ENCODE measurements around the gene ASTN2.

Gene ASTN2

DNA sequence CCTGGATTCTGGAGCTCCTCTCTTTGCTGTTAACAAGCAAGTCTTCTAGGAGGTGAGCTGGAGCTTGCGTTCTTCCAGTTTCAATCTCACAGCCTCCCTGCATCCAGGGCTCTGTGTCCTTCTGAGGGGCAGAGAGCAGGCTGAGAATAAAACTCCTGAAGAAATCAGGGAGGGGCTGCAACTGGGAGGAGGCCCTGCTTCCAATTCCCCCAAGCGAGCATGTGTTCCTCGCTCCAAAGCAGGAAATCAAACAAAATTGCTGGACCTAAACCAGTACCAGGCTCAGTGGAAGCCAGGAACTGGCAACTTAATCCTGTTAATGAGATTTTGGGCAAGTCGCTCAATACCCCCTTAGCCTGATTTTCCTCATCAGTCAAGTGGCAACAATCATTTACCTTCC is 181.8 kb downstream of the ASTN2 start:
- Histone ChIP-seq H3K27me3 (ENCODE audit: insufficient read depth, low read length) (no peaks in the 10 kb centered on the region), H3K4me3 (ENCODE audit: low read length) (no peak overlapping the region), H3K36me3 (ENCODE audit: insufficient read depth, low read length) (no peaks in the 10 kb centered on the region), H3K4me1 (ENCODE audit: insufficient read depth, low read length) (no peaks in the 10 kb centered on the region), H3K9me3 (ENCODE audit: low read length) (no peaks in the 10 kb centered on the region), H2AFZ (ENCODE audit: low read depth, low read length) (no peak overlapping the region)

- no peaks in the 10 kb centered on the region for H3K27me3 ChIP-seq (ENCODE audit: insufficient read depth, low read length)
- no peak overlapping the region for H2AFZ ChIP-seq (ENCODE audit: low read depth, low read length)
- no peaks in the 10 kb centered on the region for H3K36me3 ChIP-seq (ENCODE audit: insufficient read depth, low read length)
- H3K4me3 ChIP-seq (ENCODE audit: low read length) = no peak overlapping the region
- H3K4me1 ChIP-seq (ENCODE audit: insufficient read depth, low read length) = no peaks in the 10 kb centered on the region
- H3K9me3 ChIP-seq (ENCODE audit: low read length) = no peaks in the 10 kb centered on the region
These were observed 182.6 kb downstream of the ASTN2 start for GRCh38 chr9:117232281-117232680.

- Histone ChIP-seq H3K4me1 (ENCODE audit: insufficient read depth, low read length) (no peaks in the 10 kb centered on the region), H3K36me3 (ENCODE audit: insufficient read depth, low read length) (no peaks in the 10 kb centered on the region), H3K27me3 (ENCODE audit: insufficient read depth, low read length) (no peaks in the 10 kb centered on the region)
These were observed 183.8 kb downstream of the ASTN2 start for GRCh38 chr9:117231012-117231411.

DNA sequence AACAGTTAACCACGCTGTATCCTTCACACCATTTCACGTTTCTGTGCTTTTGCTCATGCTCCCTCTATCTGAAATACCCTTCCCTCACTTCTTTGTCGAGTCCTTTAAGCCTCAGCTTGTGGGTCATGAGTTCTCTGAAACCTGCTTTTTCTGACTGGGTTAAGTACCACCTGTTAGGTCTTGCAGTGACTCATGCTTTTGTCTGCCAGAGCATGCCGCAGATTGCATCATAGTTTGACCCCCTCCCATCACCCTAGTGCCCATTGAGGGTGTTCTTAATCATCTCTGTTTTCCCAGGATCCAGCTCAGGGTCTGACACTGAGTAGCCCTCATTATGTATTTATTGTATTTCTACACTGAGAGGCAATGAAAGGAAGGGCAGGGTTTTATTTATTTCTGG is 190.2 kb downstream of the ASTN2 start:
- no peak overlapping the region for H3K4me3 ChIP-seq (ENCODE audit: low read length)
- no peak overlapping the region for H2AFZ ChIP-seq (ENCODE audit: low read depth, low read length)
- H3K9me3 ChIP-seq (ENCODE audit: low read length) = no peaks in the 10 kb centered on the region
- no peaks in the 10 kb centered on the region for H3K4me1 ChIP-seq (ENCODE audit: insufficient read depth, low read length)
- H3K36me3 ChIP-seq (ENCODE audit: insufficient read depth, low read length) = no peaks in the 10 kb centered on the region
- H3K27me3 ChIP-seq (ENCODE audit: insufficient read depth, low read length) = no peaks in the 10 kb centered on the region

More at GRCh38 chr9:117231012-117231411, 183.8 kb downstream of the ASTN2 start:
- Histone ChIP-seq H2AFZ (ENCODE audit: low read depth, low read length) (no peak overlapping the region), H3K4me3 (ENCODE audit: low read length) (no peak overlapping the region), H3K9me3 (ENCODE audit: low read length) (no peaks in the 10 kb centered on the region)

DNA sequence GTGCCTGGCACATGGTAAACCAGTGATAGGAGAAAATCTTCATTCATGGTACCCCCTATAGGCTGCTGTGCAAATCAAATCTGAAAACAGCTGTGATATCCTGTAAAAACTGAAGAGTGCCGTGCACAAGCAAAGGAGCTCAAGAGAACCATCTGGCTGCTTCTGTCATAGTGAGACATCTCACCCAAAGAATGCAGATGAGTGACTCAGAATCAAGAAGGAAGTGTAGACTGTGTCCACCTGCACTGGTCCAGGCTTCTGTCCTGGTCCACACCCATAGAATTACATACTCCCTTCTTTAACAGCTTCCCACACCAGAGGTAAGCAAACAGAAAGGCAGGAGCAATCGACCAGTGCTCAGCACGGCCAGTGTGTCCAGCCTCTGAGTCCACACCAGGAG is 195.9 kb downstream of the ASTN2 start:
- Histone ChIP-seq H3K4me1 (ENCODE audit: insufficient read depth, low read length) (no peaks in the 10 kb centered on the region), H3K27me3 (ENCODE audit: insufficient read depth, low read length) (no peaks in the 10 kb centered on the region), H3K36me3 (ENCODE audit: insufficient read depth, low read length) (no peaks in the 10 kb centered on the region), H2AFZ (ENCODE audit: low read depth, low read length) (no peak overlapping the region), H3K9me3 (ENCODE audit: low read length) (no peaks in the 10 kb centered on the region), H3K4me3 (ENCODE audit: low read length) (no peak overlapping the region)

GRCh38 chr9:117214416-117214815 is 200.4 kb downstream of the ASTN2 start:
- Histone ChIP-seq H3K4me3 (ENCODE audit: low read length) (no peak overlapping the region), H2AFZ (ENCODE audit: low read depth, low read length) (no peak overlapping the region), H3K9me3 (ENCODE audit: low read length) (no peaks in the 10 kb centered on the region), H3K4me1 (ENCODE audit: insufficient read depth, low read length) (no peaks in the 10 kb centered on the region), H3K36me3 (ENCODE audit: insufficient read depth, low read length) (no peaks in the 10 kb centered on the region), H3K27me3 (ENCODE audit: insufficient read depth, low read length) (no peaks in the 10 kb centered on the region)

- no peaks in the 10 kb centered on the region for H3K9me3 ChIP-seq (ENCODE audit: low read length)
- no peak overlapping the region for H2AFZ ChIP-seq (ENCODE audit: low read depth, low read length)
- H3K36me3 ChIP-seq (ENCODE audit: insufficient read depth, low read length) = no peaks in the 10 kb centered on the region
- H3K27me3 ChIP-seq (ENCODE audit: insufficient read depth, low read length) = no peaks in the 10 kb centered on the region
- no peaks in the 10 kb centered on the region for H3K4me1 ChIP-seq (ENCODE audit: insufficient read depth, low read length)
- H3K4me3 ChIP-seq (ENCODE audit: low read length) = no peak overlapping the region
These were observed 203.6 kb downstream of the ASTN2 start for GRCh38 chr9:117211280-117211679.

GRCh38 chr9:117205806-117206205 is 209.1 kb downstream of the ASTN2 start:
- no peaks in the 10 kb centered on the region for H3K9me3 ChIP-seq (ENCODE audit: low read length)
- no peaks in the 10 kb centered on the region for H3K4me1 ChIP-seq (ENCODE audit: insufficient read depth, low read length)
- no peak overlapping the region for H3K4me3 ChIP-seq (ENCODE audit: low read length)
- H3K27me3 ChIP-seq (ENCODE audit: insufficient read depth, low read length) = no peaks in the 10 kb centered on the region
- no peaks in the 10 kb centered on the region for H3K36me3 ChIP-seq (ENCODE audit: insufficient read depth, low read length)
- no peak overlapping the region for H2AFZ ChIP-seq (ENCODE audit: low read depth, low read length)

- no peaks in the 10 kb centered on the region for H3K27me3 ChIP-seq (ENCODE audit: insufficient read depth, low read length)
- no peaks in the 10 kb centered on the region for H3K4me1 ChIP-seq (ENCODE audit: insufficient read depth, low read length)
- H3K4me3 ChIP-seq (ENCODE audit: low read length) = no peak overlapping the region
These were observed 209.9 kb downstream of the ASTN2 start for GRCh38 chr9:117204971-117205370.

DNA sequence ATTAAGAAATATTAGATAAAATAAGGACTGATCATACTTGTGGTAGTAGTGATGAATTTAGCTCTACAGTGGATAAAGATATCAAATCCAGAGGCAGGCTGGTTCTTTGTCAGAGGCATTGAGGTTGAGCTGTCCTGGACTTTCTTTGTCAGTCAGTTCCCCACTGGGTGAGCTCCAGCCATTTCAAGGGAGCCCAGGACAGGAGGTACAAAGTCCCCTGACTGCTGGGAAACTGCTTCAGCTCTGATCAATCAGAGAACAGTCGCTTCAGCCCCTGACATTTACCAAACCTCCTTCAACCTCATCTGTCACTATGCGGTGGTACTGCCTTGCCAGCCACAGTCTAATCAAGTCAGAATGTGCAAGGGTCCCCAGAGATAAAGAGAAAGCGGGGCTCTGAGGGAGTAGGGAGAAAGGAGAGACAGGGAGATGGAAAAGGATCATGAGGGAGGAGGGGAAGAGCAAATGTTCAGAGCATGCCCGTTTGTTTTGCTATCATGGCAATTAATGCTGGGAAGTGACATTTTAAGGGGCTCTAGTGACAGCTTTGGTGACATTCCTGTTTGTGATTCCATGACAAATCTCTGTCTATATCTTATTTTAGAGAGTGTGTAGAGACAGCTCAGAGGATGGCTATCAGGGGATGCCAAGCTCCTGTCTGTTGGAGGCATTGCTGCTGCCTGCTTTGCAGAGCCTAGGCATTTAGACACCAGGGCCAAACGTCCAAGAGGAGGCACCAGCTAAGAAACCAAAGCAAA is 223.2 kb downstream of the ASTN2 start:
- no peak overlapping the region for H3K4me3 ChIP-seq (ENCODE audit: low read length)
- H3K27me3 ChIP-seq (ENCODE audit: insufficient read depth, low read length) = no peaks in the 10 kb centered on the region
- H3K36me3 ChIP-seq (ENCODE audit: insufficient read depth, low read length) = no peaks in the 10 kb centered on the region
- H2AFZ ChIP-seq (ENCODE audit: low read depth, low read length) = no peak overlapping the region
- H3K9me3 ChIP-seq (ENCODE audit: low read length) = no peaks in the 10 kb centered on the region
- no peaks in the 10 kb centered on the region for H3K4me1 ChIP-seq (ENCODE audit: insufficient read depth, low read length)

More at GRCh38 chr9:117204971-117205370, 209.9 kb downstream of the ASTN2 start:
- Histone ChIP-seq H3K9me3 (ENCODE audit: low read length) (no peaks in the 10 kb centered on the region), H3K36me3 (ENCODE audit: insufficient read depth, low read length) (no peaks in the 10 kb centered on the region), H2AFZ (ENCODE audit: low read depth, low read length) (no peak overlapping the region)

- H2AFZ ChIP-seq (ENCODE audit: low read depth, low read length) = no peak overlapping the region
- no peaks in the 10 kb centered on the region for H3K36me3 ChIP-seq (ENCODE audit: insufficient read depth, low read length)
These were observed 225.7 kb downstream of the ASTN2 start for GRCh38 chr9:117189121-117189520.

DNA sequence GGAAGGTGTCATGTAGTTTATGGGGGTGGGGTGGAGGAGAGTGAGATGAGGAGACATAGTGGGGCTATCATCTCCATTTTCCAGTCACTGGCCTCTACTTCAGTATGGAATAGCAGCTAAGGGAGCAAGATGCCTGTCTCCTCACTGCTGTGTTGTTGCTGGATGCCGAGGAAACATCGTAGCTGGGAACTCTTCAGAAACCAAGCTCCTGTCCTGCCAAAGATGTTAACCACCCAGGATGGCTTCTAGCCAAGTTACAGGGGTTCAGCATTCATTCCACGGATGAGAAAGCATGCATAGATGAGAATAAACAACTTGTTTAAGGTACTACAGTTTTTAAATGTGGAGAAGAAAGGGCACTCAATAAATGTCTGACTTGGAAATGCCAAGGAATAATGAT is 226.5 kb downstream of the ASTN2 start:
- H3K4me1 ChIP-seq (ENCODE audit: insufficient read depth, low read length) = no peaks in the 10 kb centered on the region
- no peak overlapping the region for H3K4me3 ChIP-seq (ENCODE audit: low read length)
- H3K9me3 ChIP-seq (ENCODE audit: low read length) = no peaks in the 10 kb centered on the region
- no peaks in the 10 kb centered on the region for H3K27me3 ChIP-seq (ENCODE audit: insufficient read depth, low read length)
- no peak overlapping the region for H2AFZ ChIP-seq (ENCODE audit: low read depth, low read length)
- no peaks in the 10 kb centered on the region for H3K36me3 ChIP-seq (ENCODE audit: insufficient read depth, low read length)

More at GRCh38 chr9:117189121-117189520, 225.7 kb downstream of the ASTN2 start:
- Histone ChIP-seq H3K9me3 (ENCODE audit: low read length) (no peaks in the 10 kb centered on the region), H3K4me3 (ENCODE audit: low read length) (no peak overlapping the region), H3K27me3 (ENCODE audit: insufficient read depth, low read length) (no peaks in the 10 kb centered on the region), H3K4me1 (ENCODE audit: insufficient read depth, low read length) (no peaks in the 10 kb centered on the region)

- no peak overlapping the region for H2AFZ ChIP-seq (ENCODE audit: low read depth, low read length)
- H3K27me3 ChIP-seq (ENCODE audit: insufficient read depth, low read length) = no peaks in the 10 kb centered on the region
- no peaks in the 10 kb centered on the region for H3K9me3 ChIP-seq (ENCODE audit: low read length)
- H3K4me1 ChIP-seq (ENCODE audit: insufficient read depth, low read length) = no peaks in the 10 kb centered on the region
- H3K4me3 ChIP-seq (ENCODE audit: low read length) = no peak overlapping the region
- H3K36me3 ChIP-seq (ENCODE audit: insufficient read depth, low read length) = no peaks in the 10 kb centered on the region
These were observed 227.4 kb downstream of the ASTN2 start for GRCh38 chr9:117187498-117187897.

- Histone ChIP-seq H3K4me1 (ENCODE audit: insufficient read depth, low read length) (no peaks in the 10 kb centered on the region), H3K9me3 (ENCODE audit: low read length) (no peaks in the 10 kb centered on the region), H3K27me3 (ENCODE audit: insufficient read depth, low read length) (no peaks in the 10 kb centered on the region), H3K4me3 (ENCODE audit: low read length) (no peak overlapping the region), H3K36me3 (ENCODE audit: insufficient read depth, low read length) (no peaks in the 10 kb centered on the region), H2AFZ (ENCODE audit: low read depth, low read length) (no peak overlapping the region)
These were observed 230.7 kb downstream of the ASTN2 start for GRCh38 chr9:117184173-117184572.
